LNCAP (cell line): ENCODE results near the gene CMTM2.

ENCODE experiments used
- TF ChIP-seq, protein P1 (sequence below): fragments of 450-650 bp; IDR thresholded peaks from 2 replicates; pipeline ENCODE4 v1.5.1; 2017; ENCODE audit warnings: mild to moderate bottlenecking

The CMTM2 gene

DNA sequence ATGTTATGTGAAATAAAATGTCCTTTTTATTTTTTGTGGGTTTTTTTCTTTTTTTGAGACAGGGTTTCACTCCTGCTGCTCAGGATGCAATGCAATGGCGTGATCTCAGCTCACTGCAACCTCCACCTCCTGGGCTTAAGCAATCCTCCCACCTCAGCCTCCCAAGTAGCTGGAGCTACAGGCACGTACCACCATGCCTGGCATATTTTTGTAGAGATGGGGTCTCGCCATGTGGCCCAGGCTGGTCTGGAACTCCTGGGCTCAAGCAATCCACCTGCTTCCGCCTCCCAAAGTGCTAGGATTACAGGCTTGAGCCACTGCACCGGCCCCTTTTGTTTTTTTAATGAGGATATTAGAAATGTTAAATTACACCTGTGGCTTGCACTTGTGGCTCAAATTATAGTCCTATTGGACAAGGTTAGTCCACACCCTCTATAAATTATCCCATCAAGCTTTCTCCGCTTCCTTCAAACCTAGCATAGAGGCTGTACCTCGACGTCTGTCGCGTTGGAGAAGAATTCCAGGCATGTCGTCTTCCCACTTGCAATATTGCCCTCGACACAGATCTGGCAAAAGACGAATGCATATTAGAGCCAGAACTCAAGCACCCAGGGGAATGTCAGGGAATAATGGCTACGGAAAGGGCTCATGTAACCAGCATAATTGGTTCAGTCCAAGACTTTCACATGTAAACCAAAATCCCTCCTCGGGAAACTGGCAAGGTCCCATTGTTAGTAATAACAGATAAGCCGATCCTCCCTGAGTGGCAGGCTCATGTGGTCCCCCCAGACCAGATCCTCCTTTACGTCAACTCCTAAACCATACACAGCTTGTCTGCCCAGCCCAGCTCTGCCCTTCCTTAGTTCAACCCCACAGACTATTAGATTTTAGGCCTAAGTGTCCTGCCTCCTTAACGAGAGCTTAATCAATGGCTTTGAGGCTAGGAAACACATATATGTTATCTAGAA, 37.6 kb upstream of the CMTM2 start:
- TF ChIP-seq, protein P1, sequence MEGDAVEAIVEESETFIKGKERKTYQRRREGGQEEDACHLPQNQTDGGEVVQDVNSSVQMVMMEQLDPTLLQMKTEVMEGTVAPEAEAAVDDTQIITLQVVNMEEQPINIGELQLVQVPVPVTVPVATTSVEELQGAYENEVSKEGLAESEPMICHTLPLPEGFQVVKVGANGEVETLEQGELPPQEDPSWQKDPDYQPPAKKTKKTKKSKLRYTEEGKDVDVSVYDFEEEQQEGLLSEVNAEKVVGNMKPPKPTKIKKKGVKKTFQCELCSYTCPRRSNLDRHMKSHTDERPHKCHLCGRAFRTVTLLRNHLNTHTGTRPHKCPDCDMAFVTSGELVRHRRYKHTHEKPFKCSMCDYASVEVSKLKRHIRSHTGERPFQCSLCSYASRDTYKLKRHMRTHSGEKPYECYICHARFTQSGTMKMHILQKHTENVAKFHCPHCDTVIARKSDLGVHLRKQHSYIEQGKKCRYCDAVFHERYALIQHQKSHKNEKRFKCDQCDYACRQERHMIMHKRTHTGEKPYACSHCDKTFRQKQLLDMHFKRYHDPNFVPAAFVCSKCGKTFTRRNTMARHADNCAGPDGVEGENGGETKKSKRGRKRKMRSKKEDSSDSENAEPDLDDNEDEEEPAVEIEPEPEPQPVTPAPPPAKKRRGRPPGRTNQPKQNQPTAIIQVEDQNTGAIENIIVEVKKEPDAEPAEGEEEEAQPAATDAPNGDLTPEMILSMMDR = no peak

DNA sequence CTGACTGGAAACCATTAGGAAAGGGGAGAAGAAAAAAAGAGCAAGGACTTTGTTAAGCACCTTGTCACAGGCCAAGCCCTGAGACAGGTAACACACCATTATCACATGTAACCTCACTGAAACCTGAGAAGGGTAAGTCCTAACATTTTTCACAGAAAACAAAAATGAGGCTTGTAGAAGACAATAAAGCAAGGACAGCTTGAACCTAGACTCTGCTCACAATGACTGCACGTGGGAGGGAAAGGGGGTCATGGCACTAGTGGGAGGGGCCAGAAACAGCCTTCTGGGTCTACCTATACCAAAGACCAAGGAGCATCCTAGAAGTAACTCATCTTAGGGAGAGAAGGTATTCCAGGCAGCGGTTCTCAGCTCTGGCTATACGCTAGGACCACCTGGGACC, 36.9 kb upstream of the CMTM2 start:
- TF ChIP-seq, protein P1 = no peak

DNA sequence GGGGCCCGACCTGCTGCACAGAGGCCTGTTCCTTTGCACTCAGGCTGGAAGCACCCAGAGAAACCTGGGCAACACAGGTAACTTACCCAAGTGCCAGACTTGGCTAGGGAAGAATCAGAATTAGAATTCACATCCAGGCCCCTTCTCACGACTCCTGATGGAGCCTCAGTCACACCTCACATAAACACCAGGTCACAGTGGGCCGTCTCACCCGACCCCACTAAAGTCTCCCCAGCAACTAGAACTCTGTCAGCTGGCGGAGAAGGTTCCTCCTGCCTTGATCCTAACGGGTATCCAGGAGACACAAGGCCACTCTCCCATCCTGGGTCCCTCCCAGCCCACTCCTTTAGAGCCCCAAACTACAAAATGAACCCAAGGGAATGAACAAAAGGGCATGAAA, 35.7 kb upstream of the CMTM2 start:
- TF ChIP-seq, protein P1 = no peak

DNA sequence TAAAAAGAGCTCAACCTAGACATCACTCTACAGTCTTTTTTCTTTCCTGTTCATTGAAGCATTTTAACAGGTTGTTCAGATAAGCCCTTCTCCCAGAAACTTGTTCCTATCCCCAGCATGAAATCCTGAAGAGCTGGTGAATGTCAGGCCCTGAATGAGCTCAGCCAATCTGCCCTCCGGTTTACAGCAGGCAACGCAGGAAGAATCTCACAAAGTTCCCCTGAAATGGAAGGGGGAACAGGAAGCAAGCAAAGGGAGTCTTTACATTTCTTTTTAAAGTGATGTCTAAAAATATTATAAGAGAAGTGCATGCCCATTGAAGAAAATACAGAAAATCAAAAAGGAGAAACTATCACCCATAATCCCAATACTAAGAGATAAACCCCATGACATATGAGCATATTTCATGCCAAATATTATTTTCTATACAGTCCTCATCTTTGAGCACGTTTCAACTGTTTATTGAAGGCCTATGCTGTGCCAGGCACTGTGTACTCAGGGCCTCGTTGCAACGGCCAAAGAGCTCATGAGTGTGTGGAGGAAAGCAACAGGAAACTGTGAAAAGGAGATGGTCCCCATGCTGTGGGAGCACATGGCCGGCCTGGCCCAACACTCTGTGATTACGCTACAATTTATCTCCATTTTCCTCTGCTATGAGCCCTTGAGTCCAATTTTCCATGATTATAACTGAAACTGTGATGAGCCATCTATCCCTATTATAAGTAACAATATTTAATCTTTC, 35.1 kb upstream of the CMTM2 start:
- TF ChIP-seq, protein P1 = no peak

DNA sequence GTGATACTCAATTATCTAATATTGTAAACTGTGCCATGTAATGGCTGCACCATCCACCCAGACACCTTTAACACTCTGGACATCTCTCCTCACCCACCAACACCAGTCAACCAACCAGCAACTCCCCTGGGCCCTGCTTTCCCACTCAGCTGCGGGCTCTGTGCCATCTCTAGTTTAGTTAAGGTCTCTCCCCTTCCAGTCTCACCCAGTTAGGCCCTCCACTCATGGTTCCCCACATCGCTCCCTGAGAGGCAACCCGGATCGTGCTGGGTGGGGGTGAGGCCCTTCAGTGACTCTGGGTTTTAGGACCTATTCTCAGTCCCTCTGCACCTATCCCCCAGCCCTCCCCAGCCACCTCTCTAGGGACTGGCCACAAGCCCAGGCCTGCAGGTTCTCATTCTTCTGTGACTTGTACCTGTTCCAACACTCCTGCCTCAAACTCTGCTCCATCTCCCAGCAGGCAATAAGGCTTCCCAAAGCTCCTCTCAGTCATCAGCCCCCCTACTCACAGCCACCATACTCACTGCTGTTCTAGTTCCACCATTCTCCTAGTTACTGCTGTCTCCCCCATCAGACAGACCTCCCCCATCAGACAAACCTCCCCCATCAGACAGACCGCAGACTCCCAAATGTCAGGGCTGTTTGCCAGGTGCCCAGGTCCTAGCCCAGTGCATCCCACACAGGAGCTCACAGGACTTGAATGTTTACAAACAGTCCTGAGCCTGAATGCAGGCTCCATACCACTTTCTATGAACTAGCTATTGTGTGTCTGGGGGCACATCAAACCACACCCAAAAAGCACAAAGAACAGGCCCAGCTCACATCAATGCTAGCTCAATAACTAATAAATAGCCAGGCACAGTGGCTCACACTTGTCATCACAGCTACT, 31.9 kb upstream of the CMTM2 start:
- TF ChIP-seq, protein P1 = no peak

DNA sequence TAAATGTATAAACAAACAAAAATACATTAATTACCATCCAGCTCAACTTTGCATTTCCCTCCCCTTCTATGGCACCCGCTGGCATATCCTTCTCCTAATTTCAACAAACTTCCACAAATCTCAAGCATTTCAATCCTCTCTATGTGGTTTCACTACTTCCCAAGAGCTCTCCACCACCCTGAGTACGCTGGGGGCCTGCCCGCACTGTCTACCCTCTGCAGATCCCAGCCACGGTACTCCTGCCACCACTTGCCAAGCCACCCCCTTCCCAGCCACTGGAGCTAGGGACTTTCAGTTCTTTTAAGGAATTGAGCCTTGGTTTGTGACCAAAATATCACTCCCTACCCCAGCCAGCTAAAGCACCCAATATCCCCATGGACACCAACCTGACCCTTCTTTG, 31.2 kb upstream of the CMTM2 start:
- TF ChIP-seq, protein P1 = no peak

DNA sequence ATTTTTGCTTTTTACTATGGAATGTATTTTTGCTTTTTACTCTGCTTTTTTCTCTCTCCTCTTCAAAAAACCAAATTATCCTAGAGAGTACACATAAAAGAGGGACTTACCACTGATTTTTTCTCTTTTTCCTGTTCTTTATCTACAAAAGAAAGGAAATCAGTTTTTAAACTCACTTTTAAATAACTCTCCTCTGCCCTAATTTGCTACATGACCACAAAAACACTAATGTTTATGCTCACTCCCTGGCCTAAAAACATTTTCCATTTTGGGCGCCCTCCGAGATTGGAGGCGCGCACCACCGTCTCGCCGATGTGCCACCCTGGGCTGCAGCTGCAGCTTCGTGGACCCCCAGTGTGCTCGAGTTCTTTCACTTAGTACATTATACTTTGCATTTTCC, 30.4 kb upstream of the CMTM2 start:
- TF ChIP-seq, protein P1 = no peak
